Mesendoderm (in vitro differentiated cells): ENCODE measurements around the gene PUSL1.

ENCODE experiments used
- DNase-seq: peaks from one replicate; pipeline ENCODE4 v3.0.0; 2013
- H2AK5ac ChIP-seq: 2 replicates; pipeline ENCODE4 v1.6.1; 2013; ENCODE audit warnings: low read length, inconsistent platforms
- H2BK120ac ChIP-seq: 2 replicates; pipeline ENCODE4 v1.6.1; 2013; ENCODE audit warnings: low read depth, mild to moderate bottlenecking, low read length, moderate library complexity, mixed read lengths
- H2BK15ac ChIP-seq: replicated peaks from 2 replicates; pipeline ENCODE4 v1.6.1; 2013; ENCODE audit warnings: low read depth, mild to moderate bottlenecking, moderate library complexity
- H2BK5ac ChIP-seq: 2 replicates; pipeline ENCODE4 v1.6.1; 2013; ENCODE audit warnings: low read length, inconsistent platforms
- H3K18ac ChIP-seq: 2 replicates; pipeline ENCODE4 v1.6.1; 2013; ENCODE audit warnings: mild to moderate bottlenecking, low read length, mixed read lengths
- H3K23ac ChIP-seq: one replicate; pipeline ENCODE4 v1.6.1; 2013; ENCODE audit warnings: low read length
- H3K27ac ChIP-seq: 2 replicates; pipeline ENCODE4 v1.5.1; 2013; ENCODE audit warnings: low read depth, mild to moderate bottlenecking, inconsistent platforms, low read length, moderate library complexity
- H3K27me3 ChIP-seq: 2 replicates; pipeline ENCODE4 v1.6.1; 2013; ENCODE audit warnings: low read length, control low read depth, mild to moderate bottlenecking, inconsistent platforms; ENCODE audit not compliant: insufficient read depth, poor library complexity
- H3K36me3 ChIP-seq: 2 replicates; pipeline ENCODE4 v1.6.1; 2013; ENCODE audit warnings: low read length, inconsistent platforms; ENCODE audit not compliant: control insufficient read depth, insufficient read depth
- H3K4ac ChIP-seq: one replicate; pipeline ENCODE4 v1.6.1; 2013; ENCODE audit warnings: low read depth, mild to moderate bottlenecking, low read length, moderate library complexity
- H3K4me1 ChIP-seq: 2 replicates; pipeline ENCODE4 v1.6.1; 2013; ENCODE audit warnings: low read depth, low read length, inconsistent platforms; ENCODE audit not compliant: control insufficient read depth
- H3K4me2 ChIP-seq: 2 replicates; pipeline ENCODE4 v1.6.1; 2013; ENCODE audit warnings: low read length
- H3K4me3 ChIP-seq: 2 replicates; pipeline ENCODE4 v1.5.1; 2013; ENCODE audit warnings: mild to moderate bottlenecking, low read length
- H3K56ac ChIP-seq: one replicate; pipeline ENCODE4 v1.6.1; 2013; ENCODE audit warnings: low read length
- H3K79me1 ChIP-seq: 2 replicates; pipeline ENCODE4 v1.6.1; 2013; ENCODE audit warnings: low read length, inconsistent platforms
- H3K79me2 ChIP-seq: 2 replicates; pipeline ENCODE4 v1.6.1; 2013; ENCODE audit warnings: mild to moderate bottlenecking, low read length; ENCODE audit not compliant: control insufficient read depth, insufficient read depth
- H3K9ac ChIP-seq: 2 replicates; pipeline ENCODE4 v1.6.1; 2013; ENCODE audit warnings: low read length, inconsistent platforms
- H4K5ac ChIP-seq: one replicate; pipeline ENCODE4 v1.6.1; 2013; ENCODE audit warnings: low read length
- H4K8ac ChIP-seq: one replicate; pipeline ENCODE4 v1.6.1; 2013; ENCODE audit warnings: low read depth, mild to moderate bottlenecking, control low read depth, low read length, moderate library complexity
- WGBS: extraction: QIAGEN DNeasy Blood & Tissue Kit; methylation state at CpG from one replicate; pipeline ENCODE4 v1.1.7; 2013; ENCODE audit warnings: low lambda C conversion rate, missing lambda C conversion rate; ENCODE audit not compliant: insufficient coverage; ENCODE audit errors: extremely low coverage; 5-methylcytosine and 5-hydroxymethylcytosine counted together

PUSL1 gene

GRCh38 chr1:1356166-1356795, 47.9 kb downstream of the PUSL1 start:
- Histone ChIP-seq H3K4ac (no peak overlapping the region), H3K79me2 (no peaks in the 10 kb centered on the region), H3K9ac (no peak overlapping the region), H2BK120ac (no peak overlapping the region), H3K4me2 (no peak overlapping the region), H4K8ac (no peak overlapping the region), H3K27me3 (peaks cover 6% of the 10 kb centered on the region), H3K56ac (no peak overlapping the region), H3K4me1 (peaks cover 3% of the 10 kb centered on the region), H3K23ac (no peak overlapping the region), H3K27ac (no peak overlapping the region), H3K4me3 (no peak overlapping the region), H3K18ac (no peak overlapping the region), H3K36me3 (no peaks in the 10 kb centered on the region), H2BK5ac (no peak overlapping the region), H2BK15ac (no peak overlapping the region), H3K79me1 (no peaks in the 10 kb centered on the region), H2AK5ac (no peak overlapping the region), H4K5ac (no peak overlapping the region)
- no CpG with 5 or more reads among the region's 8 CpGs for WGBS
- DNase-seq: no peak

GRCh38 chr1:1356796-1357401, 48.5 kb downstream of the PUSL1 start:
- H2BK15ac ChIP-seq: no peak overlapping the region
- no peak overlapping the region for H3K4ac ChIP-seq
- H4K5ac ChIP-seq: no peak overlapping the region
- H3K23ac ChIP-seq: no peak overlapping the region
- H3K79me1 ChIP-seq: no peaks in the 10 kb centered on the region
- H4K8ac ChIP-seq: no peak overlapping the region
- H2BK5ac ChIP-seq: no peak overlapping the region
- no peak overlapping the region for H3K4me2 ChIP-seq
- H3K4me3 ChIP-seq: no peak overlapping the region
- peaks cover 3% of the 10 kb centered on the region for H3K4me1 ChIP-seq
- WGBS: no CpG with 5 or more reads among the region's 26 CpGs
- H3K79me2 ChIP-seq: no peaks in the 10 kb centered on the region
- H2AK5ac ChIP-seq: no peak overlapping the region
- H3K36me3 ChIP-seq: no peaks in the 10 kb centered on the region
- no peak overlapping the region for H2BK120ac ChIP-seq
- H3K9ac ChIP-seq: no peak overlapping the region
- no peak overlapping the region for H3K18ac ChIP-seq
- no peak overlapping the region for H3K56ac ChIP-seq
- peaks cover 6% of the 10 kb centered on the region for H3K27me3 ChIP-seq
- DNase-seq: no peak
- H3K27ac ChIP-seq: no peak overlapping the region

DNA sequence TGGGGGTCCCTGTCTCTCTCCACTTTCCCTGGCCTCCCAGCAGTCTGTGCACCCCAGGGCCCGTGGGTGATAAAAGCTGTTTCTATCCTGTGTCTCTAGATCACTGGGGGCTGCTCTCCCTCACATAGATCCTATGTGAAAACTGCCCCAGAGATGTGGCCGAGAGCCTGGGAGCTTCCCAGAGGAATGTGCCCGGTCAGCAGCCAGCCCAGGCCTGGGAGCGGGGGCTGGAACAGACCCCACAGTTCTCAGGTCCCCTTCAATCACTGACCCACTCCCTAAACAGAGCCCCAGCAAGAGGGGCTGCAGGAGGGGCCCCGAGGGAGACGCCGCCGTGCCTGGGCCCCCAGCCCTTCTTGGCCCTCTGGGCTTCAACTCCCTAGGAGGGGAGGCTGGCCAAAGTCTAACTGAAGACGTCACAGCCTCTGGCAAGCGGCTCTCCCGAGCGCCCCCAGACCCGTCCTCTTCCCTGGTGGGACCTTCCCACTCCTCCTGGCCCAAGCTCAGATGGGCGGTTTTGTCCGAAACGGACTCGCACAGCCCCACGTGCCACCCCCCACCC, 49.6 kb downstream of the PUSL1 start:
- Histone ChIP-seq H3K23ac (no peak overlapping the region), H3K4me3 (no peak overlapping the region), H3K27ac (no peak overlapping the region), H4K8ac (no peak overlapping the region), H3K36me3 (no peaks in the 10 kb centered on the region), H3K18ac (peak overlapping the region; percentile 28), H3K4me1 (peaks cover 3% of the 10 kb centered on the region), H4K5ac (no peak overlapping the region), H2BK120ac (no peak overlapping the region), H2BK5ac (no peak overlapping the region), H2AK5ac (no peak overlapping the region), H3K9ac (peak overlapping the region; percentile 42), H2BK15ac (no peak overlapping the region), H3K56ac (no peak overlapping the region), H3K4ac (peak overlapping the region; percentile 49), H3K4me2 (no peak overlapping the region), H3K79me2 (no peaks in the 10 kb centered on the region), H3K79me1 (no peaks in the 10 kb centered on the region), H3K27me3 (peaks cover 6% of the 10 kb centered on the region)
- DNase-seq: no peak
- WGBS: no CpG with 5 or more reads among the region's 18 CpGs

- H2BK15ac ChIP-seq: no peak within 1 kb of the TSS
- H2BK120ac ChIP-seq: peak within 1 kb of the TSS; percentile 5
- peak within 1 kb of the TSS; percentile 42 for H3K9ac ChIP-seq
- H3K79me2 ChIP-seq: no peaks in the 10 kb centered on the region
- no CpG with 5 or more reads among the region's 29 CpGs for WGBS
- peaks cover 6% of the 10 kb centered on the region for H3K27me3 ChIP-seq
- H4K8ac ChIP-seq: no peak within 1 kb of the TSS
- H2BK5ac ChIP-seq: no peak within 1 kb of the TSS
- no peak within 1 kb of the TSS for H3K4me3 ChIP-seq
- H3K79me1 ChIP-seq: no peaks in the 10 kb centered on the region
- H3K56ac ChIP-seq: peak within 1 kb of the TSS; percentile 70
- peaks cover 3% of the 10 kb centered on the region for H3K4me1 ChIP-seq
- H2AK5ac ChIP-seq: no peak within 1 kb of the TSS
- peak; percentile 78 for DNase-seq
- H3K23ac ChIP-seq: no peak within 1 kb of the TSS
- no peak within 1 kb of the TSS for H4K5ac ChIP-seq
- peak within 1 kb of the TSS; percentile 28 for H3K18ac ChIP-seq
- no peaks in the 10 kb centered on the region for H3K36me3 ChIP-seq
- H3K4ac ChIP-seq: peak within 1 kb of the TSS; percentile 49
- H3K27ac ChIP-seq: no peak within 1 kb of the TSS
- H3K4me2 ChIP-seq: no peak within 1 kb of the TSS
These were observed 50.3 kb downstream of the PUSL1 start, which contains the start of gene MXRA8 for GRCh38 chr1:1358433-1359271. MXRA8 (minus strand) TSS chr1:1358555; CDS start chr1:1358504, 51 bp downstream.

DNA sequence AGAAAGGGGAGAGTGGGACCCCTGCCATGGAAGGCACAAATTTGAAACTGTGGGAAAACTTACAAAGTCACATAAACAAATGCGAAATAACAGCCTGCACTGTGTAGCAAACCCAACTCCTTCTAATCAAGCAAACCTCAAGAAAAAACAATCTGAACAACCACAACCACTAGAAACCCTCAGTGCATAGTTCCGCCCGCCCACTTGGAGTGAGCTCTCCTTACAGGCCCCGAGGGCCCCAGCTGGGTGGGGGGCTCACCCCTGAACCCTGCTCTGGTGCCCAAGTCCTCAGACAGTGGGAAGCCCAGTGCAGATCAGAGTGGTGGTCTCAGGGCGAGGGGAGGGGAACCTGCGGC, 50.9 kb downstream of the PUSL1 start:
- H2BK15ac ChIP-seq: no peak overlapping the region
- H3K4me3 ChIP-seq: no peak overlapping the region
- WGBS: no CpG with 5 or more reads among the region's 6 CpGs

More for the DNA sequence above, 50.9 kb downstream of the PUSL1 start:
- Histone ChIP-seq H3K79me1 (no peaks in the 10 kb centered on the region), H3K4ac (no peak overlapping the region), H3K79me2 (no peaks in the 10 kb centered on the region), H3K36me3 (no peaks in the 10 kb centered on the region), H3K27ac (no peak overlapping the region), H3K4me1 (peaks cover 3% of the 10 kb centered on the region), H3K56ac (peak overlapping the region; percentile 70), H4K8ac (no peak overlapping the region), H3K18ac (no peak overlapping the region), H3K4me2 (no peak overlapping the region), H3K9ac (no peak overlapping the region), H3K23ac (no peak overlapping the region), H2BK120ac (no peak overlapping the region), H2BK5ac (no peak overlapping the region), H3K27me3 (peaks cover 6% of the 10 kb centered on the region), H4K5ac (no peak overlapping the region), H2AK5ac (no peak overlapping the region)
- DNase-seq: no peak
